ENCODE data around the gene NKX1-1. TPM values are rescaled to one million over a fixed set of nuclear protein-coding genes. Genes with fewer than 3 reads are reported as not detected.

The NKX1-1 gene
- total and polyA plus RNA-seq, 3 donors from 2014 or later: 0.47 to 1.5 (median 0.70) TPM

DNA sequence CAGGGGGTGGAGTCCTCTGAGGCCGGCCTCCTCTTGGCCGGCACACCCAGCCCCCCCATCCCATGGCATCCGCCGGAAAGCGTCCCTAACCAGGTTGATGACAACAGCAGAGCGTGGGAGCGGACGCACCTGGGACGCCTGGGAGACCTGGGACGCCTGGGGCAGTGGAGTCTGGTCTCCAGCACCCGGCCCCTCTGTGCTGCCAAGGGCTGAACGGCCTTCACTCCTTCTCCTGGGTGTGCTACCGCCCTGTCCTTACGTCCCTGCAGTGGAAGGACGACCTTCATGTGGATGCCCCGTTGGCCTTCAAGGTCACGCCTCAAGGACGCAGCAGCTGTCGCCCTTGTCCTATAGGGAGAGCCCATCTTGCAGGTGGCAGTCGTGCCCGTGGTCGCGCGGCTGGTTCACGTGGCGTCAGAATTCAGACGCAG is 26.9 kb downstream of the NKX1-1 start:
- no peak for TF ChIP-seq POLR2A (IDR thresholded peaks at IDR 0.05)
- TF ChIP-seq, protein P1, sequence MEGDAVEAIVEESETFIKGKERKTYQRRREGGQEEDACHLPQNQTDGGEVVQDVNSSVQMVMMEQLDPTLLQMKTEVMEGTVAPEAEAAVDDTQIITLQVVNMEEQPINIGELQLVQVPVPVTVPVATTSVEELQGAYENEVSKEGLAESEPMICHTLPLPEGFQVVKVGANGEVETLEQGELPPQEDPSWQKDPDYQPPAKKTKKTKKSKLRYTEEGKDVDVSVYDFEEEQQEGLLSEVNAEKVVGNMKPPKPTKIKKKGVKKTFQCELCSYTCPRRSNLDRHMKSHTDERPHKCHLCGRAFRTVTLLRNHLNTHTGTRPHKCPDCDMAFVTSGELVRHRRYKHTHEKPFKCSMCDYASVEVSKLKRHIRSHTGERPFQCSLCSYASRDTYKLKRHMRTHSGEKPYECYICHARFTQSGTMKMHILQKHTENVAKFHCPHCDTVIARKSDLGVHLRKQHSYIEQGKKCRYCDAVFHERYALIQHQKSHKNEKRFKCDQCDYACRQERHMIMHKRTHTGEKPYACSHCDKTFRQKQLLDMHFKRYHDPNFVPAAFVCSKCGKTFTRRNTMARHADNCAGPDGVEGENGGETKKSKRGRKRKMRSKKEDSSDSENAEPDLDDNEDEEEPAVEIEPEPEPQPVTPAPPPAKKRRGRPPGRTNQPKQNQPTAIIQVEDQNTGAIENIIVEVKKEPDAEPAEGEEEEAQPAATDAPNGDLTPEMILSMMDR (IDR thresholded peaks at IDR 0.05): no peak
- 91 to 100% methylated on average over 2 to 26 of the region's 27 CpGs for WGBS, 2 donors
- Histone ChIP-seq H3K27me3 (no peaks in the 10 kb centered on the region), H3K9me3 (no peaks in the 10 kb centered on the region), H3K4me1 (no peaks in the 10 kb centered on the region), H3K36me3 (ENCODE audit: low read depth, missing control alignments) (no peaks in the 10 kb centered on the region), H3K27ac (no peak overlapping the region), H3K4me3 (no peak overlapping the region)
- DNase-seq: no peak
- intact Hi-C loops (cut with DNase I; ENCODE audit: low total_unique reads): no loop called here

DNA sequence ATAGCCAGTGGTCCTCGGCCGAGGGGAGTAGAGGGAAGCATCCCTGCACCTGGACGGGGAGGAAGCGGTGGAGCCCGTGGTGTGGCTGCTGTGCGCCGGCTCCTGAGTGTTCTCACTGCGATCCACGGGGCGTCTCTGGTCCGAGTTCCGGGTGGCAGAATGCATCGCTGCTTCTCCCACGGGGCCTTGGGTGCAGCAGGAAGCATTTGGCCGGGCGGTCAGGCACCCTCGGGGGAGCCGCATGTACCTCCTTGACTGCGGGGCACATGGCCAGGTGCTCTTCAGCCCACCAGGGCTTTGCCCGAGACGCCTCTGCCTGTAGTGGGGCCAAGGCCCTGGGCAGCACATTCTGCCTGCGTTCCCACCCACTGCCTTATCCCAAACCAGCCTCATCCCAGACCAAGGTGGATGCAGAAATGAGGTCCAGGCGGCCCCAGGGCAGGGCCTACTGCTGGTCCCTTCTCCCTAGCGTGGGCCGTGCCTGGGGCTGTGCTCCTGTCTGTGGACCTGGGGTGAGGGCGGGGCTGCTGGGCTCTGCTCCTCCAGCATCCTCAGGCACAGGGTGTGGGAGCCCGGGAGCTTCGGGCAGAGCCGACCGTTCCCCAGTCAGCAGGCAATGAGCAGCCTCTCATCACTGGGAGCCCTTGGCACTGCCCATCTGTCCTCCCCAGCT is 27.5 kb downstream of the NKX1-1 start:
- DNase-seq: no peak
- intact Hi-C loops (cut with DNase I; ENCODE audit: low total_unique reads): no loop called here
- Histone ChIP-seq H3K27me3 (no peaks in the 10 kb centered on the region), H3K4me3 (no peak overlapping the region), H3K4me1 (no peaks in the 10 kb centered on the region), H3K9me3 (no peaks in the 10 kb centered on the region), H3K27ac (no peak overlapping the region), H3K36me3 (ENCODE audit: low read depth, missing control alignments) (no peaks in the 10 kb centered on the region)
- 88 to 95% methylated on average over 15 to 27 of the region's 30 CpGs for WGBS, 2 donors
- no peak for TF ChIP-seq POLR2A (IDR thresholded peaks at IDR 0.05)
- TF ChIP-seq, protein P1 (IDR thresholded peaks at IDR 0.05): no peak

DNA sequence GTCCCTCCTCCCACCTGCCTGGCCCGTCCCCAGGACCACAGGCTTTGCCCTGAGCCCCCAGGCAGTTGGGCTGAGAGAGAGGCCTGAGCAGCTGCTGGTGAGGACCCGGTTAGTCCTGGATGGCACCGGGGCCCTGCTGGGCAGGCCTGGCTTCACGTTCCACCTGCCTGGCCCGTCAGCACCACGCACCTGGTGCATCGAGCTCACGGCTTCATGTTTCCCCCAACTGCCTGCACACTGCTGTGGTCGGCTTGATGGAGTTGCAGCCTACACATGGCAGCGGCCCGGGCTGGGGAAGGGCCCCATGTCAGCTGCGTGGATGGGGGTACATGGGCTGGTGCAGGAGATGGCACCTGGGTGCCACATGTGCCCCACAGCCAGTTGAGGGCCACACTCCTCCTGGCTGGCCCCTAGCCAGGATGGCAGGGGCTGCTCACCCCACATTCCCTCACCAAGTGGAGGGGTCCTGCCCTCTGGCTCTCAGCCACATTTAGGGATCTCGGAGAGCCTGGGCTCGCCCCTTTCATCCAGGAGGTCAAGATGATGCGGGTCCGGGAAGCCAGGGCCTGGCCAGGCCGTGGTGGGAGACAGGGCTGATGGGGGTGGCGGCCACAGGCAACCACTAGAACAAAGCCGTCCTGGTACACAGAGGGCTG is 28.5 kb downstream of the NKX1-1 start:
- Histone ChIP-seq H3K27me3 (no peaks in the 10 kb centered on the region), H3K27ac (no peak overlapping the region), H3K9me3 (no peaks in the 10 kb centered on the region), H3K36me3 (ENCODE audit: low read depth, missing control alignments) (no peaks in the 10 kb centered on the region), H3K4me3 (no peak overlapping the region), H3K4me1 (no peaks in the 10 kb centered on the region)
- 91 to 100% methylated on average over 1 to 19 of the region's 19 CpGs for WGBS, 2 donors
- intact Hi-C loops (cut with DNase I; ENCODE audit: low total_unique reads): no loop called here
- DNase-seq: no peak
- TF ChIP-seq, protein P1 (IDR thresholded peaks at IDR 0.05): no peak
- no peak for TF ChIP-seq POLR2A (IDR thresholded peaks at IDR 0.05)

DNA sequence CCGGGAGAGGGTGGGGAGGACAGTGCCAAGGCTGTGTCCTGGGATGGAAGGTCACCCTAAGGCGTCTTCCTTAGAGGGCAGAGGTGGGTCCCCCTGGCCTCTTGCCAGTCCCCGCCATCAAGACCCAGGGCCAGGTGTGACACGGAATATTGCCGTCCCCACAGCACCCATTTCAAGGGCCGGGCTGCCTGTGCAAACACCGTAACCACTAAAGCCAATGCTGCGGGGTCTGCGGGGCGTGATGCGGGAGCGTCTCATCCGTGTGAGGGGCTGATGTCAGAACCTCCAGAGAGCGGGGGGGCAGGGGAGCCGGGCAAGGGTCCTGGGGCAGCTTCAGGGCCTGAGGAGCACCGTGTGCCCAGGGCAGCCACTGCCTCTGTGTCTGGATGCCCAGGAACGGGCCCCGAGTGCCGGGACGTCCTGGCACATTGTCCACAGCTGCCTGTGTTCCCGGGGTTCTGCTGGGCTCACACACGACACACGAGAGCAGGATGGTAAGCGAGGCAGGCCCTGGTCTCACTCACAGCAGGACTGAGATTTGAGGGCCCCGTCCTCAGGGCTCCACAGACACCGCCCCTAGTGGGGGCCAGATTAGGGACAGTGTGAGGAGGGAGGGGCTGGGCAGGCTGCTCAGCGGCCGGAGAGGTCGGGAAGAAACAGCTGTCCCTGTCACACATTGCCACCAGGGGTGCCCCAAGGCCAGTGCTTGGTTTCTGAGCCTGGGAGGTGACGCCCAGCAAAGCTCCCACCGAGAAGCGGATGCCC is 29.2 kb downstream of the NKX1-1 start:
- TF ChIP-seq, protein P1 (IDR thresholded peaks at IDR 0.05): no peak
- no peak for TF ChIP-seq POLR2A (IDR thresholded peaks at IDR 0.05)
- no peak for DNase-seq
- intact Hi-C loops (cut with DNase I; ENCODE audit: low total_unique reads): no loop called here
- Histone ChIP-seq H3K27ac (no peak overlapping the region), H3K4me3 (no peak overlapping the region), H3K4me1 (no peaks in the 10 kb centered on the region), H3K36me3 (ENCODE audit: low read depth, missing control alignments) (no peaks in the 10 kb centered on the region), H3K27me3 (no peaks in the 10 kb centered on the region), H3K9me3 (no peaks in the 10 kb centered on the region)
- 95 to 100% methylated on average over 5 to 32 of the region's 32 CpGs for WGBS, 2 donors

All from testis (tissue), 3 donors.